Neutrophil (primary cell): ENCODE measurements around the gene ARHGEF11.

ENCODE experiments used
- H3K27ac ChIP-seq: fragments of 200-600 bp; sonication (generic); 2 replicates; pipeline ENCODE4 v1.5.1; 2016; ENCODE audit warnings: mild to moderate bottlenecking, moderate library complexity
- H3K27me3 ChIP-seq: fragments of 200-600 bp; sonication (generic); 2 replicates; pipeline ENCODE4 v1.6.0; 2016; ENCODE audit warnings: mild to moderate bottlenecking
- H3K36me3 ChIP-seq: fragments of 200-600 bp; sonication (generic); 2 replicates; pipeline ENCODE4 v1.5.1; 2017
- H3K4me1 ChIP-seq, 2 experiments: fragments of 200-600 bp in 1 of 2; sonication (generic) in 1 of 2; 1 replicate in 1 of 2; 2 replicates in 1 of 2; pipeline versions ENCODE4 v1.5.1 to v1.6.1; 2013 to 2016; ENCODE audit warnings: low read depth in 1 of 2, low read length in 1 of 2, mild to moderate bottlenecking in 1 of 2, moderate library complexity in 1 of 2; ENCODE audit not compliant: control insufficient read depth in 1 of 2, insufficient read depth in 1 of 2
- H3K4me3 ChIP-seq, 2 experiments: fragments of 200-600 bp in 1 of 2; sonication (generic) in 1 of 2; 1 replicate in 1 of 2; 2 replicates in 1 of 2; pipeline ENCODE4 v1.5.1; 2013 to 2016; ENCODE audit warnings: low read depth in 1 of 2, low read length in 1 of 2, mild to moderate bottlenecking in 1 of 2, moderate library complexity in 1 of 2
- H3K9me3 ChIP-seq: fragments of 200-600 bp; sonication (generic); 2 replicates; pipeline ENCODE4 v1.5.1; 2016
- CTCF ChIP-seq: fragments of 200-600 bp; sonication (generic); IDR thresholded peaks from 2 replicates; pipeline ENCODE4 v1.5.1; 2016; ENCODE audit warnings: antibody characterized with exemption

ARHGEF11 gene

GRCh38 chr1:156994277-156994676, 51.3 kb downstream of the ARHGEF11 start:
- Histone ChIP-seq H3K4me1 (no peaks in the 10 kb centered on the region), H3K9me3 (no peaks in the 10 kb centered on the region), H3K36me3 (no peaks in the 10 kb centered on the region), H3K27me3 (no peaks in the 10 kb centered on the region), H3K4me3 (no peak overlapping the region), H3K27ac (no peak overlapping the region)
- no peak for TF ChIP-seq CTCF

- H3K27ac ChIP-seq: no peak overlapping the region
- no peaks in the 10 kb centered on the region for H3K9me3 ChIP-seq
- no peaks in the 10 kb centered on the region for H3K36me3 ChIP-seq
- no peak overlapping the region for H3K4me3 ChIP-seq
- H3K27me3 ChIP-seq: no peaks in the 10 kb centered on the region
- no peak for TF ChIP-seq CTCF
- no peaks in the 10 kb centered on the region for H3K4me1 ChIP-seq
Observed at GRCh38 chr1:156993426-156994147, 52.0 kb downstream of the ARHGEF11 start.

- H3K27ac ChIP-seq: no peak overlapping the region
- no peak for TF ChIP-seq CTCF
- no peak overlapping the region for H3K4me3 ChIP-seq
- H3K9me3 ChIP-seq: no peaks in the 10 kb centered on the region
- H3K27me3 ChIP-seq: no peaks in the 10 kb centered on the region
- no peaks in the 10 kb centered on the region for H3K4me1 ChIP-seq
- H3K36me3 ChIP-seq: no peaks in the 10 kb centered on the region
Observed at GRCh38 chr1:156992215-156992614, 53.3 kb downstream of the ARHGEF11 start.

- Histone ChIP-seq H3K36me3 (no peaks in the 10 kb centered on the region), H3K9me3 (no peaks in the 10 kb centered on the region), H3K27ac (no peak overlapping the region), H3K4me3 (no peak overlapping the region), H3K27me3 (no peaks in the 10 kb centered on the region), H3K4me1 (no peaks in the 10 kb centered on the region)
- TF ChIP-seq CTCF: no peak
Observed at GRCh38 chr1:156987715-156988114, 57.8 kb downstream of the ARHGEF11 start.

GRCh38 chr1:156980551-156980950, 65.0 kb downstream of the ARHGEF11 start:
- Histone ChIP-seq H3K4me1 (no peaks in the 10 kb centered on the region), H3K36me3 (no peaks in the 10 kb centered on the region), H3K27ac (no peak overlapping the region), H3K9me3 (no peaks in the 10 kb centered on the region), H3K27me3 (no peaks in the 10 kb centered on the region), H3K4me3 (no peak overlapping the region)
- TF ChIP-seq CTCF: no peak
